HCT116 (cell line): ENCODE data around the gene NFIA. TPM values are rescaled to one million over a fixed set of nuclear protein-coding genes. Genes with fewer than 3 reads are reported as not detected.

Experiments
- ATAC-seq: fragments of 200-7000 bp; cut with Tn5 transposase; 2 replicates; pipeline ENCODE4 v1.9.1; 2020; ENCODE audit warnings: mild to moderate bottlenecking, moderate library complexity
- BruUV-seq: library from RNA; stranded (reverse); fragments of 400-500 nt; replicated peaks from 2 replicates; lab custom pipeline; 2021; lab: Mats Ljungman, UMichigan
- CTCF ChIA-PET: fragments of 300-600 bp; sonication (Branson Sonifier 250); formaldehyde crosslinking; loops from one replicate; lab custom pipeline; 2021; ENCODE audit warnings: antibody characterized with exemption; lab: Charles Lee
- POLR2A ChIA-PET: fragments of 300-600, 350-600 bp; sonication (Branson Sonifier 250); formaldehyde crosslinking; loops from one replicate; lab custom pipeline; 2021; ENCODE audit warnings: antibody characterized with exemption; lab: Charles Lee
- RAD21 ChIA-PET, 2 experiments: fragments of 300-600 bp; sonication (Branson Sonifier 250); formaldehyde crosslinking; loops; one replicate each; lab custom pipeline; 2023; ENCODE audit warnings: low total read pairs in 2 of 2; ENCODE audit not compliant: uncharacterized antibody in 2 of 2, unreplicated experiment in 2 of 2, low non-redundant PET in 1 of 2; lab: Charles Lee
- DNase-seq: peaks from one replicate; pipeline ENCODE4 v3.0.0-alpha.2; 2010; ENCODE audit warnings: low read depth, low spot score
- H2AFZ ChIP-seq: fragments of 200-600 bp; shearing (Covaris generic), sonication (generic); 2 replicates; pipeline ENCODE4 v1.6.1; 2017; ENCODE audit warnings: low read depth, mixed run types, mixed read lengths, antibody characterized with exemption, low read length; ENCODE audit not compliant: poor library complexity, severe bottlenecking
- H3K27ac ChIP-seq: 2 replicates; pipeline ENCODE4 v1.5.1; 2012; ENCODE audit warnings: low read depth, low read length
- H3K27me3 ChIP-seq: fragments of 200-600 bp; sonication (generic); 2 replicates; pipeline ENCODE4 v1.6.1; 2016; ENCODE audit warnings: mixed run types, low read length, mixed read lengths; ENCODE audit not compliant: insufficient read depth
- H3K36me3 ChIP-seq, 2 experiments: fragments of 200-500 bp in 1 of 2; fragments of 200-600 bp in 1 of 2; sonication (Bioruptor generic) in 1 of 2; sonication (generic) in 1 of 2; 2 replicates each; pipeline versions ENCODE4 v1.5.1 to v1.6.1; 2014 to 2016; ENCODE audit warnings: low read length in 2 of 2, inconsistent platforms in 1 of 2, mixed read lengths in 1 of 2, mixed run types in 1 of 2; ENCODE audit not compliant: insufficient read depth in 2 of 2, control insufficient read depth in 1 of 2
- H3K4me1 ChIP-seq, 2 experiments: fragments of 200-600 bp in 1 of 2; sonication (generic) in 1 of 2; 2 replicates each; pipeline versions ENCODE4 v1.5.1 to v1.6.1; 2012 to 2017; ENCODE audit warnings: low read length in 2 of 2, inconsistent platforms in 1 of 2, mild to moderate bottlenecking in 1 of 2, mixed read lengths in 1 of 2, mixed run types in 1 of 2, moderate library complexity in 1 of 2; ENCODE audit not compliant: insufficient read depth in 2 of 2, control insufficient read depth in 1 of 2
- H3K4me2 ChIP-seq: fragments of 200-600 bp; sonication (generic); 2 replicates; pipeline ENCODE4 v1.6.1; 2017; ENCODE audit warnings: mixed run types, low read length, mixed read lengths
- H3K4me3 ChIP-seq, 2 experiments: fragments of 200-600 bp in 1 of 2; sonication (generic) in 1 of 2; replicated peaks in 1 of 2; 2 replicates each; pipeline ENCODE4 v1.5.1; 2011 to 2016; ENCODE audit warnings: low read length in 2 of 2, control low read depth in 1 of 2, low read depth in 1 of 2, mild to moderate bottlenecking in 1 of 2, mixed read lengths in 1 of 2, mixed run types in 1 of 2
- H3K79me2 ChIP-seq: fragments of 200-600 bp; sonication (generic); 2 replicates; pipeline ENCODE4 v1.6.1; 2017; ENCODE audit warnings: mild to moderate bottlenecking, mixed run types, low read length, moderate library complexity, mixed read lengths; ENCODE audit not compliant: insufficient read depth
- H3K9ac ChIP-seq: fragments of 200-600 bp; sonication (generic); 2 replicates; pipeline ENCODE4 v1.6.1; 2016; ENCODE audit warnings: low read length, mixed read lengths
- H3K9me2 ChIP-seq: fragments of 200-600 bp; sonication (generic), shearing (Covaris generic); 2 replicates; pipeline ENCODE4 v1.6.1; 2017; ENCODE audit warnings: mixed run types, mild to moderate bottlenecking, moderate library complexity; ENCODE audit not compliant: insufficient read depth
- H3K9me3 ChIP-seq, 2 experiments: fragments of 200-500 bp in 1 of 2; fragments of 200-600 bp in 1 of 2; sonication (Bioruptor generic) in 1 of 2; sonication (generic) in 1 of 2; 2 replicates each; pipeline ENCODE4 v1.6.1; 2014 to 2017; ENCODE audit warnings: low read length in 2 of 2, mixed read lengths in 2 of 2, inconsistent platforms in 1 of 2, low read depth in 1 of 2, mild to moderate bottlenecking in 1 of 2, mixed run types in 1 of 2, moderate library complexity in 1 of 2; ENCODE audit not compliant: control insufficient read depth in 1 of 2, insufficient read depth in 1 of 2
- H4K20me1 ChIP-seq: fragments of 200-600 bp; sonication (generic), shearing (Covaris generic); 2 replicates; pipeline ENCODE4 v1.6.1; 2017; ENCODE audit warnings: mixed run types, mild to moderate bottlenecking, moderate library complexity; ENCODE audit not compliant: insufficient read depth
- ATF3 ChIP-seq: IDR thresholded peaks from 2 replicates; pipeline ENCODE4 v1.6.1; 2012
- CEBPB ChIP-seq: IDR thresholded peaks from 2 replicates; pipeline ENCODE4 v1.6.1; 2012; ENCODE audit warnings: low read depth
- EZH2phosphoT487 ChIP-seq: fragments of 200-600 bp; IDR thresholded peaks from 2 replicates; pipeline ENCODE4 v1.6.1; 2018; ENCODE audit warnings: antibody characterized with exemption, borderline replicate concordance
- FOSL1 ChIP-seq: IDR thresholded peaks from 2 replicates; pipeline ENCODE4 v1.6.1; 2012; ENCODE audit warnings: low read depth
- JUND ChIP-seq: IDR thresholded peaks from 2 replicates; pipeline ENCODE4 v1.6.1; 2012
- MAX ChIP-seq: IDR thresholded peaks from 2 replicates; pipeline ENCODE4 v1.6.1; 2012
- RAD21 ChIP-seq: IDR thresholded peaks from 2 replicates; pipeline ENCODE4 v1.6.1; 2012; ENCODE audit warnings: low read depth, mild to moderate bottlenecking
- SP1 ChIP-seq: IDR thresholded peaks from 2 replicates; pipeline ENCODE4 v1.6.1; 2012; ENCODE audit warnings: low read depth
- SRF ChIP-seq: IDR thresholded peaks from 2 replicates; pipeline ENCODE4 v1.6.1; 2012; ENCODE audit warnings: low read depth
- TCF7L2 ChIP-seq: IDR thresholded peaks from 2 replicates; pipeline ENCODE4 v1.7.0; 2011; ENCODE audit warnings: borderline replicate concordance, inconsistent platforms; ENCODE audit not compliant: insufficient read depth, insufficient read length; ENCODE audit errors: extremely low read depth
- ZBTB33 ChIP-seq: IDR thresholded peaks from 2 replicates; pipeline ENCODE4 v1.6.1; 2011; ENCODE audit warnings: mild to moderate bottlenecking, low read length, moderate library complexity; ENCODE audit not compliant: insufficient replicate concordance; ENCODE audit errors: extremely low read depth
- ZFX ChIP-seq: fragments of 450-650 bp; IDR thresholded peaks from 2 replicates; pipeline ENCODE4 v1.6.1; 2017
- ZNF274 ChIP-seq: fragments of 200-500 bp; sonication (Bioruptor generic); IDR thresholded peaks from 2 replicates; pipeline ENCODE4 v1.6.1; 2014; ENCODE audit warnings: mild to moderate bottlenecking, low read depth, low read length, inconsistent platforms
- intact Hi-C: fragments of 100-400 bp; cut with micrococcal nuclease; formaldehyde crosslinking; loops from 2 replicates; pipeline ENCODE4 v1.10.0; 2022
- total RNA-seq: library from RNA; stranded (reverse); gene quantifications from one replicate; pipeline ENCODE4 v1.2.1, GENCODE V29; 2021; ENCODE audit not compliant: unreplicated experiment

NFIA gene
- total RNA-seq, 1 experiment from 2014 or later, result 17.2 TPM

- TF ChIP-seq ZBTB33 (no peak), ATF3 (no peak)
Measured at GRCh38 chr1:61237659-61238358, 155.4 kb downstream of the NFIA start (continued).

- ChIA-PET RAD21 (no interaction called here), CTCF (no interaction called here), POLR2A (no interaction called here)
- DNase-seq (no peak), ATAC-seq (no peak)
- intact Hi-C loops, result no loop called here
- Histone ChIP-seq H3K27ac (no peak overlapping the region), H3K9me2 (no peaks in the 10 kb centered on the region), H3K4me3 (no peak overlapping the region), H3K79me2 (0 out of 2 replicates have a peak, but pooled peaks cover 5% of the 10 kb centered on the region), H2AFZ (no peak overlapping the region), H3K4me2 (no peak overlapping the region), H3K4me1 (no peaks in the 10 kb centered on the region), H3K9me3 (no peaks in the 10 kb centered on the region), H3K9ac (no peak overlapping the region), H3K27me3 (no peaks in the 10 kb centered on the region), H4K20me1 (no peaks in the 10 kb centered on the region), H3K36me3 (no peaks in the 10 kb centered on the region)
- no TSS peak for BruUV-seq
- TF ChIP-seq ZFX (no peak), CEBPB (no peak), RAD21 (no peak), TCF7L2 (no peak), ZNF274 (no peak), SP1 (no peak), EZH2phosphoT487 (no peak), FOSL1 (no peak), JUND (no peak), MAX (no peak), SRF (no peak)
Measured at GRCh38 chr1:61238359-61238665, 156.0 kb downstream of the NFIA start.
